Ascending aorta (tissue), 2 donors: ENCODE measurements around the gene BTBD2. TPM values are rescaled to one million over a fixed set of nuclear protein-coding genes. Genes with fewer than 3 reads are reported as not detected.

Experiments used
- DNase-seq, 2 donors: peaks; one replicate each; pipeline ENCODE4 v3.0.0-alpha.2; 2019; ENCODE audit warnings: low spot score in 2 of 2
- H3K27ac ChIP-seq, 2 donors: fragments of 200-600 bp; sonication (generic); one replicate each; pipeline ENCODE4 v1.5.1; 2016 to 2017; ENCODE audit warnings: mild to moderate bottlenecking in 1 of 2
- H3K27me3 ChIP-seq: fragments of 200-600 bp; sonication (generic); one replicate; pipeline ENCODE4 v1.5.1; 2017
- H3K36me3 ChIP-seq, 2 donors: fragments of 200-600 bp; sonication (generic); one replicate each; pipeline ENCODE4 v1.5.1; 2016
- H3K4me1 ChIP-seq, 2 donors: fragments of 200-600 bp; sonication (generic); one replicate each; pipeline ENCODE4 v1.5.1; 2016 to 2017; ENCODE audit warnings: mild to moderate bottlenecking in 1 of 2
- H3K4me3 ChIP-seq, 2 donors: fragments of 200-600 bp; sonication (generic); one replicate each; pipeline ENCODE4 v1.5.1; 2016 to 2017; ENCODE audit warnings: mild to moderate bottlenecking in 1 of 2
- H3K9me3 ChIP-seq, 2 donors: fragments of 200-600 bp; sonication (generic); one replicate each; pipeline ENCODE4 v1.5.1; 2016
- CTCF ChIP-seq, 3 experiments: fragments of 200-600 bp in 2 of 3; fragments of 450-650 bp in 1 of 3; sonication (generic) in 2 of 3; IDR thresholded peaks; one replicate each; pipeline ENCODE4 v1.5.1; 2016 to 2019; ENCODE audit warnings: antibody characterized with exemption in 3 of 3, mild to moderate bottlenecking in 1 of 3, moderate library complexity in 1 of 3
- intact Hi-C: fragments of 100-400 bp; cut with DNase I; formaldehyde crosslinking; loops from one replicate; pipeline ENCODE4 v1.15.1; 2023
- total RNA-seq: library from RNA; depleted of rRNA; stranded (reverse); fragments of >200 nt; gene quantifications from one replicate; pipeline ENCODE4 v1.1.0, GENCODE V29; 2016

Gene BTBD2
- total RNA-seq, 1 donor from 2014 or later, result 90.1 TPM

- Histone ChIP-seq H3K27ac (no peak overlapping the region), H3K36me3 (peaks cover 43 to 47% of the 10 kb centered on the region in 2 donors), H3K9me3 (no peaks in the 10 kb centered on the region), H3K4me3 (no peak overlapping the region), H3K27me3 (no peaks in the 10 kb centered on the region), H3K4me1 (no peaks in the 10 kb centered on the region)
- DNase-seq, result no peak
- TF ChIP-seq CTCF (IDR thresholded peaks at IDR 0.05), result no peak
- intact Hi-C loops, result no loop called here
Observed at GRCh38 chr19:1974381-1975161, 40.9 kb downstream of the BTBD2 start.

DNA sequence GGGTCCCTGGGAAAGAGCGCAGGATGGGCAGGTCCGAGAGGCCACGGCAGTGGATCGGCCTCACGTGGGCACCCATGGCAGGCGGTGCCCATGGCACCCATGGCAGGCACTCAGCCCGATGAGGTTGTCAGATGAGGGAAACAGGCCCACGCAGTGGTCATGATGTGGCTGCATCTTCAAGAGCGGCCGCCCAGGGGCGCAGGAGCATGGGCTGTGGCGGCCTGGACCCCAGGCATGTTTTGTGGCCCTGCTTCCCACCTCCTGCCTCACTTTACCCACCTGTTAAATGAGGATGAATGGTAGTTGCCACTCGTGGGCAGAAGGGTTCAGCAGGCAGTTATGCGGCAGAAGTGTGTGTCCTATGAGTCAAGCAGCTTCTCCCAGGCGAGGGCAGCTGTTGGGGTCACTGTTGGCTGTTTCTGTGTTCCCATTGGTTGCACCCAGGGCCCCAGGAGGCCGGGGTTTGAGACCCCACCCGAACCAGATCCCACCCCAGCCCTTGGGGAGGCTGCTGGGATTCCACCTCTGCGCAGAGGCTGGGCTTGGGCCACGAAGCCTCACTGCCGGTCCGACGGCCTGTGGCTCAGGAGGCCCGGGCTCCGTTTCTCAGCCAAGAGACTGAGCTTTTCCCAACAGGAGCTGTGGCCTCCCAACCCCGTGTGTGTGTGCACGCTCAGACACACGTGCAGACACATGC lies 44.6 kb downstream of the BTBD2 start:
- intact Hi-C loops, result no loop called here
- Histone ChIP-seq H3K27me3 (no peaks in the 10 kb centered on the region), H3K36me3 (peaks cover 26 to 31% of the 10 kb centered on the region in 2 donors)

DNA sequence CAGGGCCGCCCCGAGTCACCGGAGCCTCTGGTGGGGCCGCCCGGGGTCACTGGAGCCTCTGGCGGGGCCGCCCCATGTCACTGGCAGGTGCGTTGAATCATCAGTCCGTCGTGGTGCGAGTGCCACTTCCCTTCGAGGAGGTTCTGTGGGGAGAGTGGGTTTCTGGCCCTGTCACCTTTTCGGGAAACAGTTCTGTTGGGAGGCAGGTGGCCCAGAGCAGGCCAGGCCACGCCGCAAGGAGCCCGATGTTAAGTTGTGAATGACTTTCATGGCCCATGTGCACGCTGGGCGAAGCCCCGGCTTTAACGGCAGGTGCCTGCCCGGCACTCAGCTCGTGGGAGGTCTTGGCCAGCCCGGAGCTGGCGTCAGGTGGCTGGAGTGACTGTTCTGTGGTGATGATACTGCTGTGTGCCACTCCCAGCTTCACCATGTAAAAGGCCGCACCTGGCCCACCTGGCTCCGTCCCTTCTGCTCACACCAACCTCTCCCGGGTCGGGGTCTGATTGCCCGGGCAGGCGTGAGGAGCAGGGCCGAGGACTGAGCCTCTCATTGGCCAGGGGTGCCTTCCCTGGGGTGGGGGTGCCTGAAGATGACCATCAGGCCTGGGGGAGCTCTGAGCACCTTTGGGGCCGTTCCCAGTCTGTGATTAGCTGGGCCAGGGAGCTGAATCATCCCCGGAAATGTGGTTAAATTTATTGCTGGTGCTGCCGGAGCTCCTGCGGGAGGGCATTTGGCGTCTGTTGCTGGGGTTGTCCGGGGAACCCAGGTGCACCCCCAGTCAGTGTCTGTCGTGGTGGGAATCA lies 45.3 kb downstream of the BTBD2 start:
- Histone ChIP-seq H3K27me3 (no peaks in the 10 kb centered on the region), H3K27ac (no peak overlapping the region), H3K4me1 (no peaks in the 10 kb centered on the region), H3K9me3 (no peaks in the 10 kb centered on the region), H3K36me3 (peaks cover 22 to 27% of the 10 kb centered on the region in 2 donors), H3K4me3 (no peak overlapping the region)
- intact Hi-C loops, result no loop called here
- no peak for TF ChIP-seq CTCF (IDR thresholded peaks at IDR 0.05)
- no peak for DNase-seq

More for the DNA sequence above, 44.6 kb downstream of the BTBD2 start:
- H3K9me3 ChIP-seq, result no peaks in the 10 kb centered on the region
- no peak overlapping the region for H3K27ac ChIP-seq
- no peak for TF ChIP-seq CTCF (IDR thresholded peaks at IDR 0.05)
- DNase-seq, result no peak
- no peak overlapping the region for H3K4me3 ChIP-seq
- no peaks in the 10 kb centered on the region for H3K4me1 ChIP-seq

- H3K27ac ChIP-seq, result no peak overlapping the region
- H3K27me3 ChIP-seq, result no peaks in the 10 kb centered on the region
- intact Hi-C loops, result no loop called here
- no peak for TF ChIP-seq CTCF (IDR thresholded peaks at IDR 0.05)
- no peak for DNase-seq
- no peak overlapping the region for H3K4me3 ChIP-seq
- no peaks in the 10 kb centered on the region for H3K9me3 ChIP-seq
- H3K4me1 ChIP-seq, result no peaks in the 10 kb centered on the region
- H3K36me3 ChIP-seq, result peaks cover 14 to 21% of the 10 kb centered on the region in 2 donors
Observed at GRCh38 chr19:1969176-1970002, 46.1 kb downstream of the BTBD2 start.
